Tibial nerve (tissue), 4 donors: ENCODE results near the gene NME5.

Experiments
- CTCF ChIP-seq, 5 experiments: fragments of 200-600 bp in 3 of 5; fragments of 450-650 bp in 2 of 5; sonication (generic) in 3 of 5; IDR thresholded peaks; one replicate each; pipeline ENCODE4 v1.5.1; 2016 to 2019; ENCODE audit warnings: antibody characterized with exemption in 5 of 5, mild to moderate bottlenecking in 3 of 5, moderate library complexity in 2 of 5
- EP300 ChIP-seq, 2 donors: sonication (generic); formaldehyde crosslinking; IDR thresholded peaks; one replicate each; pipeline ENCODE4 v1.6.1; 2017; ENCODE audit warnings: antibody characterized with exemption in 2 of 2, mild to moderate bottlenecking in 1 of 2
- POLR2A ChIP-seq, 2 donors: fragments of 450-650 bp; IDR thresholded peaks; one replicate each; pipeline ENCODE4 v1.6.1; 2017; ENCODE audit warnings: antibody characterized with exemption in 2 of 2, mild to moderate bottlenecking in 2 of 2, moderate library complexity in 2 of 2

GRCh38 chr5:138067945-138068344 is 71.3 kb downstream of the NME5 start:
- TF ChIP-seq POLR2A (IDR thresholded peaks at IDR 0.05) (no peak), CTCF (IDR thresholded peaks at IDR 0.05) (no peak), EP300 (IDR thresholded peaks at IDR 0.05) (no peak)
